HEK293 (cell line): Measurements from ENCODE around the gene CTCF.

Source experiments
- BCL11A ChIP-seq: fragments of 450-650 bp; formaldehyde crosslinking; IDR thresholded peaks from 2 replicates; pipeline ENCODE4 v1.5.1; 2016; ENCODE audit warnings: low read depth, missing biosample characterization, missing genetic modification characterization
- BCL11B ChIP-seq: fragments of 450-650 bp; formaldehyde crosslinking; IDR thresholded peaks from 2 replicates; pipeline ENCODE4 v1.5.1; 2016; ENCODE audit warnings: low read depth, missing biosample characterization, missing genetic modification characterization
- KLF8 ChIP-seq: fragments of 450-650 bp; formaldehyde crosslinking; IDR thresholded peaks from 2 replicates; pipeline ENCODE4 v1.5.1; 2016; ENCODE audit warnings: missing biosample characterization, missing genetic modification characterization
- OVOL3 ChIP-seq: fragments of 450-650 bp; formaldehyde crosslinking; IDR thresholded peaks from 2 replicates; pipeline ENCODE4 v1.5.1; 2016; ENCODE audit warnings: missing biosample characterization, missing genetic modification characterization
- RBAK ChIP-seq: fragments of 450-650 bp; formaldehyde crosslinking; IDR thresholded peaks from 2 replicates; pipeline ENCODE4 v1.5.1; 2016; ENCODE audit warnings: missing biosample characterization, missing genetic modification characterization
- SP2 ChIP-seq: fragments of 450-650 bp; formaldehyde crosslinking; IDR thresholded peaks from 2 replicates; pipeline ENCODE4 v1.5.1; 2016; ENCODE audit warnings: missing biosample characterization, missing genetic modification characterization
- WT1 ChIP-seq: fragments of 450-650 bp; formaldehyde crosslinking; IDR thresholded peaks from 2 replicates; pipeline ENCODE4 v1.5.1; 2016; ENCODE audit warnings: missing biosample characterization, missing genetic modification characterization
- ZBTB8A ChIP-seq: fragments of 450-650 bp; formaldehyde crosslinking; IDR thresholded peaks from 2 replicates; pipeline ENCODE4 v1.5.1; 2016; ENCODE audit warnings: missing biosample characterization, missing genetic modification characterization
- ZNF138 ChIP-seq: fragments of 450-650 bp; formaldehyde crosslinking; IDR thresholded peaks from 2 replicates; pipeline ENCODE4 v1.5.1; 2016; ENCODE audit warnings: missing biosample characterization, missing genetic modification characterization, borderline replicate concordance
- ZNF140 ChIP-seq: fragments of 450-650 bp; formaldehyde crosslinking; IDR thresholded peaks from 2 replicates; pipeline ENCODE4 v1.5.1; 2016; ENCODE audit warnings: missing biosample characterization, missing genetic modification characterization
- ZNF223 ChIP-seq: fragments of 450-650 bp; formaldehyde crosslinking; IDR thresholded peaks from 2 replicates; pipeline ENCODE4 v1.5.1; 2016; ENCODE audit warnings: missing biosample characterization, missing genetic modification characterization
- ZNF302 ChIP-seq: fragments of 450-650 bp; formaldehyde crosslinking; IDR thresholded peaks from 2 replicates; pipeline ENCODE4 v1.5.1; 2016; ENCODE audit warnings: missing biosample characterization, missing genetic modification characterization, low read depth
- ZNF391 ChIP-seq: fragments of 450-650 bp; formaldehyde crosslinking; IDR thresholded peaks from 2 replicates; pipeline ENCODE4 v1.5.1; 2016; ENCODE audit warnings: low read depth, missing biosample characterization, missing genetic modification characterization, borderline replicate concordance
- ZNF423 ChIP-seq: fragments of 450-650 bp; formaldehyde crosslinking; IDR thresholded peaks from 2 replicates; pipeline ENCODE4 v1.5.1; 2016; ENCODE audit warnings: missing biosample characterization, missing genetic modification characterization
- ZNF433 ChIP-seq: fragments of 450-650 bp; formaldehyde crosslinking; IDR thresholded peaks from 2 replicates; pipeline ENCODE4 v1.5.1; 2016; ENCODE audit warnings: missing biosample characterization, missing genetic modification characterization, low read depth
- ZNF510 ChIP-seq: fragments of 450-650 bp; formaldehyde crosslinking; IDR thresholded peaks from 2 replicates; pipeline ENCODE4 v1.5.1; 2018; ENCODE audit warnings: mild to moderate bottlenecking, missing genetic modification characterization, missing biosample characterization; ENCODE audit not compliant: insufficient replicate concordance
- ZNF521 ChIP-seq: fragments of 450-650 bp; formaldehyde crosslinking; IDR thresholded peaks from 2 replicates; pipeline ENCODE4 v1.5.1; 2017; ENCODE audit warnings: missing biosample characterization, mild to moderate bottlenecking, missing genetic modification characterization
- ZNF529 ChIP-seq: fragments of 450-650 bp; formaldehyde crosslinking; IDR thresholded peaks from 2 replicates; pipeline ENCODE4 v1.5.1; 2017; ENCODE audit warnings: missing genetic modification characterization, missing biosample characterization; ENCODE audit not compliant: insufficient replicate concordance
- ZNF549 ChIP-seq: fragments of 450-650 bp; IDR thresholded peaks from 2 replicates; pipeline ENCODE4 v1.5.1; 2018; ENCODE audit warnings: missing biosample characterization, missing genetic modification characterization, mild to moderate bottlenecking, inconsistent platforms, moderate library complexity
- ZNF596 ChIP-seq: fragments of 450-650 bp; IDR thresholded peaks from 2 replicates; pipeline ENCODE4 v1.5.0; 2018; ENCODE audit warnings: missing biosample characterization, mild to moderate bottlenecking, missing genetic modification characterization, moderate library complexity
- ZNF600 ChIP-seq: fragments of 450-650 bp; formaldehyde crosslinking; IDR thresholded peaks from 2 replicates; pipeline ENCODE4 v1.5.1; 2016; ENCODE audit warnings: missing biosample characterization, missing genetic modification characterization
- ZNF621 ChIP-seq: fragments of 450-650 bp; formaldehyde crosslinking; IDR thresholded peaks from 2 replicates; pipeline ENCODE4 v1.5.1; 2017; ENCODE audit warnings: missing biosample characterization, missing genetic modification characterization
- ZNF660 ChIP-seq: fragments of 450-650 bp; IDR thresholded peaks from 2 replicates; pipeline ENCODE4 v1.5.1; 2018; ENCODE audit warnings: missing biosample characterization, mild to moderate bottlenecking, missing genetic modification characterization
- ZSCAN30 ChIP-seq: fragments of 450-650 bp; IDR thresholded peaks from 2 replicates; pipeline ENCODE4 v1.5.1; 2018; ENCODE audit warnings: missing biosample characterization, mild to moderate bottlenecking, missing genetic modification characterization, moderate library complexity
- TF ChIP-seq, protein P1 (sequence below): fragments of 450-650 bp; formaldehyde crosslinking; IDR thresholded peaks from 2 replicates; pipeline ENCODE4; 2016; ENCODE audit warnings: missing biosample characterization, missing genetic modification characterization
- TF ChIP-seq, protein P2 (sequence below): fragments of 450-650 bp; formaldehyde crosslinking; IDR thresholded peaks from 2 replicates; pipeline ENCODE4 v1.5.1; 2016; ENCODE audit warnings: missing biosample characterization, missing genetic modification characterization
- TF ChIP-seq, protein P3 (sequence below): fragments of 450-650 bp; formaldehyde crosslinking; IDR thresholded peaks from 2 replicates; pipeline ENCODE4 v1.5.1; 2016; ENCODE audit warnings: missing biosample characterization, missing genetic modification characterization
- TF ChIP-seq, protein P4 (sequence below): fragments of 450-650 bp; formaldehyde crosslinking; optimal IDR thresholded peaks from 2 replicates; pipeline ENCODE3; 2016; ENCODE audit warnings: missing biosample characterization, mild to moderate bottlenecking, missing genetic modification characterization
- TF ChIP-seq, protein P5 (sequence below): fragments of 450-650 bp; formaldehyde crosslinking; IDR thresholded peaks from 2 replicates; pipeline ENCODE4 v1.5.1; 2017; ENCODE audit warnings: missing biosample characterization, missing genetic modification characterization
- TF ChIP-seq, protein P6 (sequence below): fragments of 450-650 bp; formaldehyde crosslinking; IDR thresholded peaks from 2 replicates; pipeline ENCODE4 v1.5.1; 2016; ENCODE audit warnings: missing biosample characterization, missing genetic modification characterization

Gene CTCF

DNA sequence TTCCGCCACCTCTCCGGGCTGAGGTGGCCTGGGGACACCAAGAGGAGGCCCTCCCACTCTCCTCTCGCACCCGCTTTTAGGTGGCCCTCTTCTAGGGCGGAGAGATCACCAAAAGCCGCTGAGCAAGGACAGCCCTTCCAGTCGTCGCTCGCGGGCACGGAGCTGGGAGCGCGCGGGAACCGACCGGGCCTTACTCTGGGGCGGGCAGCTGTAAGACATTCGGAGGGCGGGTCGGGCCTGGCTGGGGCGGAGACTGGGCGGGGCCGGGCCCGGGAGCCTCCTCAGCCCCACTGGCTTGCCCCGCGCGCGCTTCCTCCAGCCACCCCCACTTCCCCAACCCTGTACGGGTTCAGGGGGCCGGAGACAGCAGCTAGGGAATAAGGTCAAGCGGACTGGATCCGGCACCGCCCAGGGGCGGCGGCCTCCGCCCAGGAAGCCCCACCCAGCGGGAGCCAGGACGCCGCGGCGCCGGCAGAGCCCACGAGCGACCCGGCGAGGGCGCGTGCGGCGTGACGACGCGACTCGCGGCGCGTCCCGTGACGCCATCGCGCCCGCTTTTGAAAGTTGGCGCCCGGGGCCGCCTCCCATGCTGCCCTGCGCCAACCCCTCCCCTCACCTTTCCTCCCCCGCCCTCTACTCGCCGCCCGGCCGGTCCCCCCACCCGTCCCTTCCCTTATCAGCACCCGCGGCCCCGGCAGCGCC lies 351 bp upstream of the CTCF start (continued):
- TF ChIP-seq RBAK (no peak), ZNF600 (no peak), ZNF391 (no peak), ZNF521 (tag by site-specific recombination) (no peak), ZBTB8A (tag by site-specific recombination) (peak; percentile 92), ZNF621 (tag by site-specific recombination) (no peak), ZNF549 (tag by site-specific recombination) (no peak), BCL11A (tag by site-specific recombination) (0 out of 2 replicates have a peak, but pooled peaks have one; percentile 42), ZNF529 (tag by site-specific recombination) (no peak), ZSCAN30 (tag by site-specific recombination) (peak; percentile 75; the same call in 1 of the 2 replicates), ZNF140 (no peak), ZNF302 (no peak), ZNF660 (tag by site-specific recombination) (peak; percentile 84), ZNF510 (tag by site-specific recombination) (no peak), ZNF433 (no peak), ZNF596 (peak; percentile 16; the same call in 1 of the 2 replicates), KLF8 (tag by site-specific recombination) (peak; percentile 95), OVOL3 (tag by site-specific recombination) (no peak), ZNF138 (tag by site-specific recombination) (no peak), SP2 (tag by site-specific recombination) (peak; percentile 86), ZNF423 (tag by site-specific recombination) (no peak), WT1 (tag by site-specific recombination) (no peak; the same call in 1 of the 2 replicates), ZNF223 (tag by site-specific recombination) (no peak), BCL11B (tag by site-specific recombination) (no peak)
- TF ChIP-seq, protein P1, sequence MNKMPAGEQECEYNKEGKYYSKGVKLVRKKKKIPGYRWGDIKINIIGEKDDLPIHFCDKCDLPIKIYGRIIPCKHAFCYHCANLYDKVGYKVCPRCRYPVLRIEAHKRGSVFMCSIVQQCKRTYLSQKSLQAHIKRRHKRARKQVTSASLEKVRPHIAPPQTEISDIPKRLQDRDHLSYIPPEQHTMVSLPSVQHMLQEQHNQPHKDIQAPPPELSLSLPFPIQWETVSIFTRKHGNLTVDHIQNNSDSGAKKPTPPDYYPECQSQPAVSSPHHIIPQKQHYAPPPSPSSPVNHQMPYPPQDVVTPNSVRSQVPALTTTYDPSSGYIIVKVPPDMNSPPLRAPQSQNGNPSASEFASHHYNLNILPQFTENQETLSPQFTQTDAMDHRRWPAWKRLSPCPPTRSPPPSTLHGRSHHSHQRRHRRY (tag by site-specific recombination) = no peak
- TF ChIP-seq, protein P2, sequence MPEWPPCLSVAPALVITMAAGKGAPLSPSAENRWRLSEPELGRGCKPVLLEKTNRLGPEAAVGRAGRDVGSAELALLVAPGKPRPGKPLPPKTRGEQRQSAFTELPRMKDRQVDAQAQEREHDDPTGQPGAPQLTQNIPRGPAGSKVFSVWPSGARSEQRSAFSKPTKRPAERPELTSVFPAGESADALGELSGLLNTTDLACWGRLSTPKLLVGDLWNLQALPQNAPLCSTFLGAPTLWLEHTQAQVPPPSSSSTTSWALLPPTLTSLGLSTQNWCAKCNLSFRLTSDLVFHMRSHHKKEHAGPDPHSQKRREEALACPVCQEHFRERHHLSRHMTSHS (tag by site-specific recombination) = no peak
- TF ChIP-seq, protein P3, sequence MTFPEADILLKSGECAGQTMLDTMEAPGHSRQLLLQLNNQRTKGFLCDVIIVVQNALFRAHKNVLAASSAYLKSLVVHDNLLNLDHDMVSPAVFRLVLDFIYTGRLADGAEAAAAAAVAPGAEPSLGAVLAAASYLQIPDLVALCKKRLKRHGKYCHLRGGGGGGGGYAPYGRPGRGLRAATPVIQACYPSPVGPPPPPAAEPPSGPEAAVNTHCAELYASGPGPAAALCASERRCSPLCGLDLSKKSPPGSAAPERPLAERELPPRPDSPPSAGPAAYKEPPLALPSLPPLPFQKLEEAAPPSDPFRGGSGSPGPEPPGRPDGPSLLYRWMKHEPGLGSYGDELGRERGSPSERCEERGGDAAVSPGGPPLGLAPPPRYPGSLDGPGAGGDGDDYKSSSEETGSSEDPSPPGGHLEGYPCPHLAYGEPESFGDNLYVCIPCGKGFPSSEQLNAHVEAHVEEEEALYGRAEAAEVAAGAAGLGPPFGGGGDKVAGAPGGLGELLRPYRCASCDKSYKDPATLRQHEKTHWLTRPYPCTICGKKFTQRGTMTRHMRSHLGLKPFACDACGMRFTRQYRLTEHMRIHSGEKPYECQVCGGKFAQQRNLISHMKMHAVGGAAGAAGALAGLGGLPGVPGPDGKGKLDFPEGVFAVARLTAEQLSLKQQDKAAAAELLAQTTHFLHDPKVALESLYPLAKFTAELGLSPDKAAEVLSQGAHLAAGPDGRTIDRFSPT (tag by site-specific recombination) = no peak
- TF ChIP-seq, protein P4, sequence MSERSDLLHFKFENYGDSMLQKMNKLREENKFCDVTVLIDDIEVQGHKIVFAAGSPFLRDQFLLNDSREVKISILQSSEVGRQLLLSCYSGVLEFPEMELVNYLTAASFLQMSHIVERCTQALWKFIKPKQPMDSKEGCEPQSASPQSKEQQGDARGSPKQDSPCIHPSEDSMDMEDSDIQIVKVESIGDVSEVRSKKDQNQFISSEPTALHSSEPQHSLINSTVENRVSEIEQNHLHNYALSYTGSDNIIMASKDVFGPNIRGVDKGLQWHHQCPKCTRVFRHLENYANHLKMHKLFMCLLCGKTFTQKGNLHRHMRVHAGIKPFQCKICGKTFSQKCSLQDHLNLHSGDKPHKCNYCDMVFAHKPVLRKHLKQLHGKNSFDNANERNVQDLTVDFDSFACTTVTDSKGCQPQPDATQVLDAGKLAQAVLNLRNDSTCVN (tag by site-specific recombination) = peak; percentile 85
- TF ChIP-seq, protein P5, sequence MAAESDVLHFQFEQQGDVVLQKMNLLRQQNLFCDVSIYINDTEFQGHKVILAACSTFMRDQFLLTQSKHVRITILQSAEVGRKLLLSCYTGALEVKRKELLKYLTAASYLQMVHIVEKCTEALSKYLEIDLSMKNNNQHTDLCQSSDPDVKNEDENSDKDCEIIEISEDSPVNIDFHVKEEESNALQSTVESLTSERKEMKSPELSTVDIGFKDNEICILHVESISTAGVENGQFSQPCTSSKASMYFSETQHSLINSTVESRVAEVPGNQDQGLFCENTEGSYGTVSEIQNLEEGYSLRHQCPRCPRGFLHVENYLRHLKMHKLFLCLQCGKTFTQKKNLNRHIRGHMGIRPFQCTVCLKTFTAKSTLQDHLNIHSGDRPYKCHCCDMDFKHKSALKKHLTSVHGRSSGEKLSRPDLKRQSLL (tag by site-specific recombination) = no peak
- TF ChIP-seq, protein P6, sequence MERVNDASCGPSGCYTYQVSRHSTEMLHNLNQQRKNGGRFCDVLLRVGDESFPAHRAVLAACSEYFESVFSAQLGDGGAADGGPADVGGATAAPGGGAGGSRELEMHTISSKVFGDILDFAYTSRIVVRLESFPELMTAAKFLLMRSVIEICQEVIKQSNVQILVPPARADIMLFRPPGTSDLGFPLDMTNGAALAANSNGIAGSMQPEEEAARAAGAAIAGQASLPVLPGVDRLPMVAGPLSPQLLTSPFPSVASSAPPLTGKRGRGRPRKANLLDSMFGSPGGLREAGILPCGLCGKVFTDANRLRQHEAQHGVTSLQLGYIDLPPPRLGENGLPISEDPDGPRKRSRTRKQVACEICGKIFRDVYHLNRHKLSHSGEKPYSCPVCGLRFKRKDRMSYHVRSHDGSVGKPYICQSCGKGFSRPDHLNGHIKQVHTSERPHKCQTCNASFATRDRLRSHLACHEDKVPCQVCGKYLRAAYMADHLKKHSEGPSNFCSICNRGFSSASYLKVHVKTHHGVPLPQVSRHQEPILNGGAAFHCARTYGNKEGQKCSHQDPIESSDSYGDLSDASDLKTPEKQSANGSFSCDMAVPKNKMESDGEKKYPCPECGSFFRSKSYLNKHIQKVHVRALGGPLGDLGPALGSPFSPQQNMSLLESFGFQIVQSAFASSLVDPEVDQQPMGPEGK (tag by site-specific recombination) = peak; percentile 95
